NOMO-1 (cell line): ENCODE measurements around the gene HSPB3.
"Not testable (repeated sequence)": the region's sequence is repeated elsewhere in the genome, so short reads cannot be mapped to it uniquely, and the experiment has no call there.

Source experiments
- DNase-seq, 2 experiments: peaks; one replicate each; lab custom pipeline; 2025; ENCODE audit not compliant: unreplicated experiment in 2 of 2; lab: John Stamatoyannopoulos, UW

The HSPB3 gene

DNA sequence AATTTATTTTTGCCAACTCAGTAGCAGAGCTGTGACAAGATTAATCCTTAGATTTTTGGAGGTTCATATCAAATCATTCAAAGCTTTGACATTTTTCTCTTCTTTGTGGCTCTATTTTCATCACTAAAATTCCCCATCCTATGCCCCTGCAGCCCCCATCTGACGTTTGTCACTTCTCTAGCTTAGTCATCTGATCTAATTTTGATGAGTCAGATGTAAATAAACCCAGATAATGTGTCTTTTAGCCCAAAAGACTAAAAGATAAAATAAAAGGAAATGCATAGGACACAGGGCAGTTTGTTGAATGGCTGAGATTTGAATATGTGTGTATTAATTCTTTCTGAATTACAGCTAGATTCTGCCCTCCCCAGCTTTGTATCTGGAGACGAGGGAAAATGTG, 897 bp upstream of the HSPB3 start:
- no peak for DNase-seq

DNA sequence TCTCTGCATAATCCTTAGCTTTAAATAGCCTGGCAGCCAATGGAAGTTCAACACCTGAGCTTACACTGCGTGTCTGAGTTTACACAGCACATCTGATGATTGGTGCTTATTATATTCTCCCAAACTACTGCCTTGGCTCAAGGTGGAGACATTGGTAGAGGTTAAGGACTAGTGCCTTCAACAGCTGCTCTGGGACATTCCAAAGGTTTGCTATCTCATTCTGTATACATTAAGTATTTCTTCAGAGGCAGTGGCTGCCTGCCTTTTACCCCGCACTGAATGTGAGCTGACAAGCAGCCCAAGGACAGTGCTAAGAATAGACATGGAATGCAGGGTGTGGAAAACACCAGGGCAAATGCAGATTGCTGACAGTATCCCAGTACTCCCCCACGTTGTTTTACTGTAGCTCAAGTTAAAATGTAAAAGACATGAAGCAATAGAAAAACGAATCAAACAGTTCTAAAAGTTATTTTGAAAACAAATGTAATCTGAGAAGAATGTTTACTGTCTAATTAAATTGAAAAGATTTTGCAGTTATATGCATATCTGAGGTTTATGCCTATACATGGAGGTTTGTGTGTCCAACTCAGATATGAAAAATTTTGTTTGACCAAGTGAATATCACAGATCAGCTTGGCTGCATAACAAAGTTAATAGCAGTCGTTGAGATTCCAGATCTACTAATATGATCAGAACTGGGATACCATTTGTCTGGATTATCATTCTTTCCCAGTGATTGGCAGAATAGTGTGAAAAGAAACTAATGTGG, 1.8 kb downstream of the HSPB3 start:
- no peak for DNase-seq

DNA sequence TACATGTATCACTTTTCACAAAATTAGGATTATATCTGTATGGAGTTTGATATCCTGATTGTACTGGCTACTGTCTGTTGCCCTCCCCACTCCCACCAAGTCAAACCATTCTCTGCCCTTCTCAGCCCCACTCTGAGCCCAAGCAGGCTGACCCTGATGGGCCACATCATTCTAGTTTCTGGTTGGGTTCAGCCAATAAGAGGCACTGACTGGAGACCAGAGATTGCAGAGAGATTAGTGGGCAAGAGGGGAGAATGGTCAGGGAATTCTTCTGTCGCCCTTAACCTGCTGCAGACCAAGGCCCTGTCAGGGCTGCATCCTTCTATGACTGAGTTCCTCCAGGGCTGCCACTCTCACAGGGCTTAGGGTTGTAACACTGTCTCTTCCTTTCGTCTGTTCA, 2.7 kb downstream of the HSPB3 start:
- no peak for DNase-seq

DNA sequence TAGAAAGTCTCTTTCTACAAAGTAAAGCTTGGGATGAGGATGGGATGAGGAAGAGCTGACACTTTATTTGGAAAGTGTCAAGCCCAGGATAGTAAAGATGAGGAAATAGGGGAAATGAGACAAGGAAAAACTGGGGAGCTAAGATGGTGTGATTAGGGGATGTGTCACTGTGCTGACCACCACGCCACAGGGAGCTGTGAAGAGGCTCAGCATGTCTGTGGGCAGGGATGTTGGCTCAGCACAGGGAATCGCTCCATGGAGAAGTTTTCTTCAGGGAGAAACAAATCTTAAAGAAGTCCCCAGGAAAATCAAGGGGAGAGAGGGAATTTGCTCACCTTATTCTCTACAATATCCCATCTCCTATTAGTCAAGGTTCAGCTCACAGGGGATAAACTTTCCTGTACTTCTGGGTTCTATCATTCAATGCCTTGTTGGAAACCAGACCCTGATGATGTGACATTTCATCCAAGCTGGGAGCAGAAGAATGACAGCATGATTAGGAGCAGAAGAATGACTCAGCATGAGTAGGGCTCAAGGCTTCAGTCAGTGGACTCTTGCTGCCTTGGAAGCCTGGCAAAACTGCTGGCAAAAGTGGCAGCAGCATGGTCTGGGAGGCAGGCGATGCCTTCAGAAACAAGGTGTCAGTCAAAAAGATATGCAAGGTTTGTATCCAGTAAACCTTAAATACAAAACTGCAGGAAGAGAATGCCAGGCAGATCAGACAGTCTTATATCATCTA, 4.9 kb downstream of the HSPB3 start:
- DNase-seq = no peak

DNA sequence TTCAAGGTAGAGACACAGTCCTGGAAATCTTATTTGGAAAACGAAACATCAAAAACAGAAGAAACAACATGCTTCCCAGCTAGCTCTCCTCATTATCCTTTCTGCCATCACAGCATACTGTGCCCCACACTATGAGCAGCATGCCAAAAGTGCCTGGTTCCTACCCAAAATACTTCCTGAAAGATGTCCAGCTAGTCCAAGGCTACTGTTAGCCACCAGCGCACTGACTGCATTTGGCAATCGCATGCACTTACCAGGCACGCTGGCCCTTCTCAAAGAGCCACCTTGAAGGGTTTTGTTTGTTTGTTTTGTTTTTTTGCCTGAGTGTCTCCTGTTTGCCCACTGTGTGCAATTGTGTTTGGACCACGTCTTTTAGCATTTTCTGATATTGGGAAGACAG, 6.8 kb downstream of the HSPB3 start:
- no peak for DNase-seq

DNA sequence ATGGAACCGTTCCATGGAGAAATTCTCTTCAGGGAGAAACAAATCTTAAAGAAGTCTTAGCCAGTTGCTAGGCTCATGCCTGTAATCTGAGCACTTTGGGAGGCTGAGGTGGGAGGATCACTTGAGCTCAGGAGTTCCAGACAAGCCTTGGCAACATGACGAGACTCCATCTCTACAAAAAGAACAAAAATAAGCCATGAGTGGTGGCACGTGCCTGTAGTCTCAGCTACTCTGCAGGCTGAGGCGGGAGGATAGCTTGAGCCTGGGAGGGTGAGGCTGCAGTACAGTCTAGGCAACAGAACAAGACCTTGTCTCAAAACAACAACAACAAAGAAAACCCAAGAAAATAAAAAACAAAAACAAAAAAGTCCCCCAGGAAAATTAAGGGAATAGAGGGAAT, 8.2 kb downstream of the HSPB3 start:
- DNase-seq = no peak

DNA sequence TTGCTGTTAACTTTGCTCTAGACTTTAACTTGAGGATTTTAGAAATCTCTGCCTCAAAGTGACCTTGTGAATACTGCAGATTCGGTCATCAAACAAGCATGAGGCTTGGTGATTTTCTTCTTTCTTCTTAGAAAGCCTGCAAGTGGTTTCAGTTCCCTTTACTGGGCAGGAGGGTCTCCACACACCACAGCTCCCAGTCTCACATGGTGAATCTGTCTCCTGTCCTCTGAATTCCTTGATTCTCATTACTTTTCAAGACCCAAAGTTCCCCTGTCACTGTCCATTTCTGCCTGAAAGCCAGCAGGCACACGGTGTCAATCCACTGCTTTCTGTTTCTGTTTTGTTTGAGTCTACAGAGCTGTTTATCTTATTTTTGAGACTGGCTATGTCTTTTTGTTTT, 14.1 kb downstream of the HSPB3 start:
- peak in 1 of 2 experiments; percentile 40 for DNase-seq

DNA sequence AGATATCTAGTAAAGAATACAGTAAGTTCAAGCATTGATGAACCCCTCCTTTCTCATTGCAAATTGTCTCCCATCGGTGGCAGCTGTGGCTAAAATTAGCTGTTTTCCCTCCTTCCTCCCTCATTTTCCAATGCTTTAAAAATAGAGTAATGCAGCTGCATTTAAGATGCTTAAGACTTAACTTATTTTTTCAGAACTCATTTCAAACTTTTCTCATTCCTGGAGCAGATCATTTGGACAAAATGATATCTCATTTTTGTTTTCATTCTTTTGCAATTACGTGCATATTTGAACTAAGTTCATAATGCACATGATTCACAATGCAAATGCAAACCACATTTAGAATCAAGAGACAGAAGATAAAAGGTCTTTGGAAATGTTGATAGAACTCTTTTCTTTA, 14.6 kb downstream of the HSPB3 start:
- DNase-seq = no peak

DNA sequence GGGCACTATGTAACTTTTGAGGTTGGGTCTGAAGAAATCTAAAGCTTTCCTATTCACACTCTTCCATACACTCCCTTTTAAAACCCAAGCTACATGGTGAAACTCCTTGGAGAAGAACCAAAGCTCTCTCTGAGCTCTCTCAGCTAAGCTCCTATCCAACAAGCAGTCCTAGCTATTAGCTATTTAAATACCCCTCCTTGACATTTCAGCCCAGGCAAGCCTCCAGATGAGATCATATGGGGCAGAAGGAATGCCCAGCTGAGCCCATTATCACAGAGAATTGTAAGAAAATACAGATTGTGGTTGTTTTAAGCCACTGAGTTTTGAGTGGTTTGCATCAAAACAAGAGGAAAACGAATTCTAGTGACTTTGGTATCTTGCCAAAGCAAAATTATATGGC, 15.2 kb downstream of the HSPB3 start:
- DNase-seq = no peak

DNA sequence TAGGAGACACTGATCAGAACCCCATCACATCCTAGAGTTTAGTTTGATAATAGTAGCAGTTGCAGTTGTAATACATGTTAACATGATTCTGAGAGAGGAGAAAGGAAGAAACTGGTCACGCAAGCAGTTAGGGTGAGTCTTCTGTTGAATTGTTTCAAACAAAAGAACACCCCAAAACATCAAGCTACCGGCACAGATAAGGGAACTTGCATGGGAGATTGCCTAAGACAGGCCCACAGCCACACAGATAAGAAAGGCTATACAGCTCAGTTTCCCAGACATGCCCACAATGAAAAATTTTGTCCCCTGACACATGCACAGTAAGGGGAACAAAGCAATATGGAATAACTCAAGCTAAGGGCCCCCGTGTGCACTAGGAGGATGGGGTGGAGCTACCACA, 15.9 kb downstream of the HSPB3 start:
- no peak for DNase-seq

DNA sequence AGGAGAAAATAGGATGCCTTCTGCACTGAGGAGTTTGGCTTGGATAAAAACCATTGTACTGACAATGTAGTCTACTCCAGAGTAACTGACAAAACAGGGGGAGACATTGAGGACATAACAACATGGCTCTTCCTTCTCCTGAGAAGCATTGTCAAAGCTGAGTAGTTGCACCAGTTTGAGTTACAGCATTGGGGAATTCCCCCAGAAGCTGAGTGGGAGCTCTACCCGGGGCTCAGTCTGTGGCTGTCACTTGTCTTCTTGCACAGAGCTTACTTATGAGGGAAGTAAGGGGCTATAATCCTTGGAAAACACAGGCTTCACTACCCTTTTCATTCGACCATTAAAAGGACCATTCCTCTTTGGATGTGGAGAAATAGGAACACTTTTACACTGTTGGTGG, 21.2 kb downstream of the HSPB3 start:
- no peak for DNase-seq

DNA sequence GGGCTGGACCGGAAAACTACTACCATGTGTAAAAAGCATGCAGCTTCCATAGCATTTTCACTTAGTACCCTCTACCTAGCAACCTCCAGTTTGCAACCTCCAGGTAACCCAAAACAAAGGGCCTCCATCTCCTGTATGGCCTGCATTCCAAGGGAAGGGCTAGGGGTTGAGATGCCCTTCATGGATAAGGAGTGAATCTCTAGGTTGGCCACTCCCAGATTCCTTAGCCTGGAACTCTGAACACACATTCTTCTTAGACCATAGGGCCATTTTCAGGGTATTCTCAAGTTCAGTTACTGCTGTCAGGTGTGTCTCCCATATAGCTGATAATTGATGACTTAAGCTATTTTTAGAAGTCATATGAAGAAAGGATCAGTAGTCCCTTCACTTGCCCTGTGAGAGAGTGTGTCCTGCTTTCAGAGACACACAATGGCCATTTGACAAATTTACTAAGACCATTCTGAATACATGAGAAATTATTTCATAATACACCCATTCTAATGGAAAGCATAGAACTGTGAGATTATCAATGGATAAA, 22.5 kb downstream of the HSPB3 start:
- no peak for DNase-seq

DNA sequence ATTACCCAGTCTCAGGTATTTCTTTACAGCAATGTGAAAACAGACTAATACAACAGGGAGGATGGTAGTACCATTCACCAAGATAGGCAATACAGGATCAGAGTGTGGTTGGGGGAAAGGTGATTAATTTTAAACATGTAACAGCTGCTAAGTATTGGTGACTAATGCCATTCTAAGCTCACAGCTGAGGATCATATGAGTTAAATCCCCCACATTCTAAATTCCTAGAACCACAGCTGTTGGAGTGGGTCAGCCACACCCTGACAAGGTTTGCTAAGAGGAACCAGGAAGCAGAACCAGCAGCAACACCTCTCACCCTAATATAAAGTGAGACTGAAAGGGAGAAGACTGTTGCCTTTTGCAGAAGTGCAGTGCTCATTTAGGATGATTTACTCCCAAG, 24.8 kb downstream of the HSPB3 start:
- DNase-seq = peak in 1 of 2 experiments; percentile 17

DNA sequence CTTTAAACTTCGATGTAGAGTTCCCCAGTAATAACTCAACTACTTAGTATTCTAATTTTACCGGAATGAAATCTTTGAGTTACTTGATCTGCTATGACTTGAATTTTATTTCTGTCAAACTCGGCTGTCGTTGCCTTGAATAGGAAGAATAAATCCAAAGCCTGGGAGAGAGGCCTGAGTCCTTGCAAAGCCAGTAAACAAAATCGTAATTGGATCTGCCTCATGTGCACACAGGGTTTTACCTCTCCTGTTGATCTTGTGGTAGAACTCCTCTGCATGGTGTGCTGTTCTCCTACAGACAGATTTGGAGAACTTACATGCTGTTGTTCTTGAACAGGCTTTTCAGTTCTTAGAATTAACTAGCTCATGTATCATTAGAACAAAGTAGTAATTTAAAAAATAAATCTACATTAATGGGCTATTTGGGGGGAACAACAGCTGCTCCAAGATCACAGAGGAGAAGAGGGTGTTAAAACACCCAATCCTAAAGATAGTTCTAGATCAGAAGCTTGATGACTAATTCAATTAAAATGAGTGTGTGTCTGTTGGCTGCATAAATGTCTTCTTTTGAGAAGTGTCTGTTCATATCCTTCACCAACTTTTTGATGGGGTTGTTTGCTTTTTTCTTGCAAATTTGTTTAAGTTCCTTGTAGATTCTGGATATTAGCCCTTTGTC, 28.9 kb downstream of the HSPB3 start:
- DNase-seq = no peak

DNA sequence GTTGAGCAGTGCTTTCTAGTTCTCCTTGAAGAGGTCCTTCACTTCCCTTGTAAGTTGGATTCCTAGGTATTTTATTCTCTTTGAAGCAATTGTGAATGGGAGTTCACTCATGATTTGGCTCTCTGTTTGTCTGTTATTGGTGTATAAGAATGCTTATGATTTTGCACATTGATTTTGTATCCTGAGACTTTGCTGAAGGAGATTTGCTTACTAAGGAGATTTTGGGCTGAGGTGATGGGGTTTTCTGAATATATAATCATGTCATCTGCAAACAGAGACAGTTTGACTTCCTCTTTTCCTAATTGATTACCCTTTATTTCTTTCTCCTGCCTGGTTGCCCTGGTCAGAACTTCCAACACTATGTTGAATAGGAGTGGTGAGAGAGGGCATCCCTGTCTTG, 30.2 kb downstream of the HSPB3 start:
- DNase-seq = not testable (repeated sequence)

DNA sequence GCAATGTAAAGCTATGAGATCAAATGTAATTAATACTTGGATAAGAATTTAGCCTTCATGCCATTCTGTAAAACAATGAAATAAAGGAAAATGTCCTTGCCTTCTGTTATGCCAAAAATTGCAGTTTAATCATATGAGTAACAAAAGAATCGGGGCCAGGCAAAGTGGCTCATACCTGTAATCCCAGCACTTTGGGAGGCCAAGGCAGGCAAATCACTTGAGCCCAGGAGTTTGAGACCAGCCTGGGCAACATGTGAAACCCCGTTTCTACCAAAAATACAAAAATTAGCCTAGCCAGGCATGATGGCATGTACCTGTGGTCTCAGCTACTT, 34.1 kb downstream of the HSPB3 start:
- not testable (repeated sequence) for DNase-seq

DNA sequence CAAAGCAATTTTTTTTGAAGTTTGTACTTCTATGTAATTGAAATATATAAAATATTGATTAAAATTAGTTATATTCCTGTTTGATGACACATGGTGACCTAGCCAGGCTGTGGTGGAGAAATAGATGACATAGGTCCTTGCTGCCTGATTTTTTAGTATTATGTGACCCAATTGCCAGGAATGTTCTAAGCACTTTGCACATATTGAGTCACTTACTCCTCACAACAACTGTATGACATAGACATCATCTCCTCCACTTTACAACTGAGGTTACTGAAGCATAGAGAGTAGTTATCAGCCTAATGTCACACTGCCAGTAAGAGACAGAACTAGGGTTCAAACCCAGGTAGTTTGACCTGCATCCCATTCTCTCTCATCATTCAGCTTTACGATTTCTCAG, 35.8 kb downstream of the HSPB3 start:
- no peak for DNase-seq

DNA sequence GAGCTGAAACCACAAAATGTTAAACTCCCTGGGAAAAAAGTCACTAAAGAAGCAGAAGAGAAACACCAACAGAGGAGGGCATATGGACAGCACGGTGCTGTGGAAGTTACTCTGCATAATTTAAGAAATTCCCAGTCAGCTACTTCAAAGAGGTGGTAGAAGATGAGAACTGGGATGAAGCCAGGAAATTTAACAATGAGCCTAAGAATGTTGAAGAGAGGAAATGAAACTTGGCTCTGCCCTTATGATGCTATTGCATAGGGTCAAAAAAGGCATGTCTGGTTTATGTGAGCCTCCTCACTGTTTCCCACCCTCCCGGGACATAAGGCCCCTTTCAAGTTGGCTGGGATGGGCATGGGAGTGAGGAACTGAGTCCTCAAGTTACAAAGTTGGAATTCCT, 36.7 kb downstream of the HSPB3 start:
- peak in 1 of 2 experiments; percentile 2 for DNase-seq

DNA sequence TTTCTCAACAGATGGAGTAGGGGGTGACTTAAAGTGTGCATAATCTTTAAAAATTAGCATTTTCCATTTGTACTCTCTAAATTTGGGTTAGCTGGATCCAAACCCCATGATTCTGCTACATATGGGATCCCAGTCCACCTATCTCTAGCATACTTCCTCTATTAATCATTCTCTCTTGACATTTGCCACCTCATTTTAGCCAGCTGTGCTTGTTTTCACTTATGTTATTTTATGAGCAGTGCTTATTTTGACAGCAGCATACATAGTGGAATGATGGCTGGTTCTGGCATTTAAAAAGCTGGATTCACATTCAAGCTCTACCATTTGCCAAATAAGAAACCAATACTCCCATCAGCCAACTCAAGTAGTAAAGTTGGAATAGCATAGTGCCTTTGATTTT, 39.5 kb downstream of the HSPB3 start:
- no peak for DNase-seq
